Gastrocnemius medialis (tissue), 4 donors: Measurements from ENCODE around the gene HEPN1. TPM values are rescaled to one million over a fixed set of nuclear protein-coding genes. Genes with fewer than 3 reads are reported as not detected.

Experiments
- ATAC-seq, 2 donors: fragments of 150-250 bp; one replicate each; pipeline ENCODE4 v1.9.1; 2016
- DNase-seq, 2 donors: peaks; one replicate each; pipeline ENCODE4 v3.0.0-alpha.2; 2019
- H3K27ac ChIP-seq, 4 donors: fragments of 200-600 bp; sonication (generic); 1 replicate in 1 of 4; 2 replicates in 3 of 4; pipeline ENCODE4 v1.5.1; 2016 to 2018; ENCODE audit warnings: mild to moderate bottlenecking in 2 of 4, moderate library complexity in 1 of 4
- H3K27me3 ChIP-seq, 3 donors: fragments of 200-600 bp; sonication (generic) in 2 of 3; 1 replicate in 1 of 3; 2 replicates in 2 of 3; pipeline versions ENCODE4 v1.5.1 to v1.6.0; 2016 to 2019; ENCODE audit warnings: mild to moderate bottlenecking in 1 of 3, moderate library complexity in 1 of 3
- H3K36me3 ChIP-seq, 2 donors: fragments of 200-600 bp; sonication (generic) in 1 of 2; one replicate each; pipeline ENCODE4 v1.5.1; 2017 to 2018
- H3K4me1 ChIP-seq, 2 donors: fragments of 200-600 bp; sonication (generic) in 1 of 2; one replicate each; pipeline ENCODE4 v1.5.1; 2016 to 2017; ENCODE audit warnings: mild to moderate bottlenecking in 2 of 2
- H3K4me3 ChIP-seq, 4 donors: fragments of 200-600 bp; sonication (generic) in 3 of 4; 1 replicate in 1 of 4; 2 replicates in 3 of 4; pipeline ENCODE4 v1.5.1; 2016 to 2019; ENCODE audit warnings: mild to moderate bottlenecking in 2 of 4
- H3K9me3 ChIP-seq, 3 donors: fragments of 200-600 bp; sonication (generic) in 2 of 3; 1 replicate in 1 of 3; 2 replicates in 2 of 3; pipeline ENCODE4 v1.5.1; 2016 to 2019
- CTCF ChIP-seq, 5 experiments: fragments of 450-650 bp in 3 of 5; fragments of 200-600 bp in 2 of 5; sonication (generic) in 2 of 5; IDR thresholded peaks in 4 of 5; conservative IDR thresholded peaks in 1 of 5; 1 replicate in 4 of 5; 2 replicates in 1 of 5; pipeline ENCODE4 v1.5.1; 2016 to 2019; ENCODE audit warnings: antibody characterized with exemption in 5 of 5, mild to moderate bottlenecking in 3 of 5, moderate library complexity in 3 of 5
- POLR2A ChIP-seq, 2 donors: fragments of 450-650 bp; IDR thresholded peaks; one replicate each; pipeline ENCODE4 v1.6.1; 2017; ENCODE audit warnings: antibody characterized with exemption in 2 of 2, mild to moderate bottlenecking in 2 of 2, moderate library complexity in 2 of 2
- in situ Hi-C, 4 donors: fragments of 200-750 bp; cut with MboI; loops; one replicate each; pipeline versions ENCODE4 v1.15.0 to v1.8.0; 2017; ENCODE audit warnings: low sequenced_read_pairs in 4 of 4
- intact Hi-C: fragments of 100-400 bp; cut with DNase I; formaldehyde crosslinking; loops from one replicate; pipeline ENCODE4 v1.15.1; 2023; ENCODE audit warnings: low total_unique reads
- total RNA-seq, 4 donors: library from RNA; depleted of rRNA; stranded (reverse); fragments of >200 nt; gene quantifications; one replicate each; pipeline versions ENCODE4 v1.1.0 to v1.2.3, GENCODE V29; 2016

The HEPN1 gene
- total RNA-seq, 4 donors from 2014 or later = not detected

- peaks cover 0 to 3% (median 0%) of the 10 kb centered on the region in 3 donors for H3K27me3 ChIP-seq
- ATAC-seq (peak; percentile 45 to 52), DNase-seq (no peak)
- no peak for TF ChIP-seq CTCF (IDR thresholded peaks at IDR 0.05 in 4 of 5, conservative IDR thresholded peaks at IDR 0.05 in 1 of 5)
- TF ChIP-seq POLR2A (IDR thresholded peaks at IDR 0.05) = no peak
- no peaks in the 10 kb centered on the region for H3K9me3 ChIP-seq
- in situ Hi-C loops = no loop called here
- H3K4me1 ChIP-seq = peaks cover 0 to 4% of the 10 kb centered on the region in 2 donors
- no peak overlapping the region for H3K4me3 ChIP-seq
- intact Hi-C loops = no loop called here
- peak overlapping the region; percentile 37 to 62 (median 52) for H3K27ac ChIP-seq
- H3K36me3 ChIP-seq = no peaks in the 10 kb centered on the region
Observed at GRCh38 chr11:124882339-124883071, 36.5 kb upstream of the HEPN1 start.

GRCh38 chr11:124884340-124884739, 34.7 kb upstream of the HEPN1 start:
- Histone ChIP-seq H3K4me3 (no peak overlapping the region), H3K9me3 (no peaks in the 10 kb centered on the region), H3K4me1 (peaks cover 9 to 10% of the 10 kb centered on the region in 2 donors), H3K27me3 (no peaks in the 10 kb centered on the region), H3K36me3 (no peaks in the 10 kb centered on the region), H3K27ac (no peak overlapping the region)
- intact Hi-C loops = no loop called here
- TF ChIP-seq POLR2A (IDR thresholded peaks at IDR 0.05) = no peak
- TF ChIP-seq CTCF (IDR thresholded peaks at IDR 0.05 in 4 of 5, conservative IDR thresholded peaks at IDR 0.05 in 1 of 5) = no peak
- no peak for ATAC-seq
- in situ Hi-C loops = no loop called here
- no peak for DNase-seq

GRCh38 chr11:124884869-124885479, 34.1 kb upstream of the HEPN1 start:
- H3K9me3 ChIP-seq = no peaks in the 10 kb centered on the region
- TF ChIP-seq CTCF (IDR thresholded peaks at IDR 0.05 in 4 of 5, conservative IDR thresholded peaks at IDR 0.05 in 1 of 5) (no peak), POLR2A (IDR thresholded peaks at IDR 0.05) (no peak)
- DNase-seq = no peak
- in situ Hi-C loops = no loop called here
- no peak for ATAC-seq
- no peak overlapping the region for H3K4me3 ChIP-seq
- H3K27ac ChIP-seq = no peak overlapping the region
- H3K36me3 ChIP-seq = no peaks in the 10 kb centered on the region
- intact Hi-C loops = no loop called here
- H3K4me1 ChIP-seq = peaks cover 16% of the 10 kb centered on the region in 2 donors
- H3K27me3 ChIP-seq = no peaks in the 10 kb centered on the region

- ATAC-seq (no peak), DNase-seq (no peak)
Observed at GRCh38 chr11:124886476-124886875, 32.6 kb upstream of the HEPN1 start.

More at GRCh38 chr11:124886476-124886875, 32.6 kb upstream of the HEPN1 start:
- peaks cover 27 to 28% of the 10 kb centered on the region in 2 donors for H3K4me1 ChIP-seq
- H3K27me3 ChIP-seq = no peaks in the 10 kb centered on the region
- H3K4me3 ChIP-seq = no peak overlapping the region
- H3K9me3 ChIP-seq = no peaks in the 10 kb centered on the region
- in situ Hi-C loops = no loop called here
- H3K36me3 ChIP-seq = no peaks in the 10 kb centered on the region
- H3K27ac ChIP-seq = no peak overlapping the region
- no peak for TF ChIP-seq POLR2A (IDR thresholded peaks at IDR 0.05)
- TF ChIP-seq CTCF (IDR thresholded peaks at IDR 0.05 in 4 of 5, conservative IDR thresholded peaks at IDR 0.05 in 1 of 5) = no peak
- intact Hi-C loops = no loop called here
